ENCODE data around the gene CASP10. TPM values are rescaled to one million over a fixed set of nuclear protein-coding genes. Genes with fewer than 3 reads are reported as not detected.

CASP10 gene
- total and polyA plus RNA-seq, 2 of the 13 experiments (the other 11 are each of a cell fraction or from before 2014, with no cell fraction given) = 22.2 to 23.8 TPM

- TF ChIP-seq ELK4 (CRISPR knock-in tag; IDR thresholded peaks at IDR 0.05; ENCODE audit: borderline replicate concordance) (no peak), SYNCRIP (IDR thresholded peaks at IDR 0.05; ENCODE audit: insufficient read depth, low read depth, low read length) (no peak), MBD4 (IDR thresholded peaks at IDR 0.05; ENCODE audit: borderline replicate concordance, low read length) (no peak), ARID2 (CRISPR knock-in tag; IDR thresholded peaks at IDR 0.05; ENCODE audit: borderline replicate concordance) (no peak), ZNF607 (CRISPR knock-in tag; IDR thresholded peaks at IDR 0.05; ENCODE audit: borderline replicate concordance) (no peak; the same call in 1 of the 2 replicates), RBM22 (optimal IDR thresholded peaks at IDR 0.05; ENCODE audit: low read length) (peak; percentile 60), HOXA3 (CRISPR knock-in tag; IDR thresholded peaks at IDR 0.05) (no peak), ZFX (CRISPR knock-in tag; IDR thresholded peaks at IDR 0.05; ENCODE audit: low read depth) (no peak), POLR2G (IDR thresholded peaks at IDR 0.05; ENCODE audit: low read depth, low read length) (no peak), XBP1 (CRISPR knock-in tag; IDR thresholded peaks at IDR 0.05) (no peak), ZNF564 (CRISPR knock-in tag; IDR thresholded peaks at IDR 0.05) (0 out of 2 replicates have a peak, but pooled peaks have one; percentile 42), ZNF572 (CRISPR knock-in tag; IDR thresholded peaks at IDR 0.05) (no peak), DR1 (CRISPR knock-in tag; IDR thresholded peaks at IDR 0.05) (no peak), ZFP91 (CRISPR knock-in tag; IDR thresholded peaks at IDR 0.05; ENCODE audit: borderline replicate concordance) (0 out of 2 replicates have a peak, but pooled peaks have one; percentile 0), MEF2D (CRISPR knock-in tag; IDR thresholded peaks at IDR 0.05) (no peak), TRIM22 (IDR thresholded peaks at IDR 0.05) (no peak), ETV6 (CRISPR knock-in tag; conservative IDR thresholded peaks at IDR 0.05) (no peak), CC2D1A (CRISPR knock-in tag; IDR thresholded peaks at IDR 0.05) (no peak), NFRKB (IDR thresholded peaks at IDR 0.05) (no peak)
- TF ChIP-seq, protein P1, sequence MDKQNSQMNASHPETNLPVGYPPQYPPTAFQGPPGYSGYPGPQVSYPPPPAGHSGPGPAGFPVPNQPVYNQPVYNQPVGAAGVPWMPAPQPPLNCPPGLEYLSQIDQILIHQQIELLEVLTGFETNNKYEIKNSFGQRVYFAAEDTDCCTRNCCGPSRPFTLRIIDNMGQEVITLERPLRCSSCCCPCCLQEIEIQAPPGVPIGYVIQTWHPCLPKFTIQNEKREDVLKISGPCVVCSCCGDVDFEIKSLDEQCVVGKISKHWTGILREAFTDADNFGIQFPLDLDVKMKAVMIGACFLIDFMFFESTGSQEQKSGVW (CRISPR knock-in tag; IDR thresholded peaks at IDR 0.05; ENCODE audit: borderline replicate concordance) = no peak
- TF ChIP-seq, protein P2, sequence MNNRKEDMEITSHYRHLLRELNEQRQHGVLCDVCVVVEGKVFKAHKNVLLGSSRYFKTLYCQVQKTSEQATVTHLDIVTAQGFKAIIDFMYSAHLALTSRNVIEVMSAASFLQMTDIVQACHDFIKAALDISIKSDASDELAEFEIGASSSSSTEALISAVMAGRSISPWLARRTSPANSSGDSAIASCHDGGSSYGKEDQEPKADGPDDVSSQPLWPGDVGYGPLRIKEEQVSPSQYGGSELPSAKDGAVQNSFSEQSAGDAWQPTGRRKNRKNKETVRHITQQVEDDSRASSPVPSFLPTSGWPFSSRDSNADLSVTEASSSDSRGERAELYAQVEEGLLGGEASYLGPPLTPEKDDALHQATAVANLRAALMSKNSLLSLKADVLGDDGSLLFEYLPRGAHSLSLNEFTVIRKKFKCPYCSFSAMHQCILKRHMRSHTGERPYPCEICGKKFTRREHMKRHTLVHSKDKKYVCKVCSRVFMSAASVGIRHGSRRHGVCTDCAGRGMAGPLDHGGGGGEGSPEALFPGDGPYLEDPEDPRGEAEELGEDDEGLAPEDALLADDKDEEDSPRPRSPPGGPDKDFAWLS (CRISPR knock-in tag; IDR thresholded peaks at IDR 0.05; ENCODE audit: borderline replicate concordance) = 0 out of 2 replicates have a peak, but pooled peaks have one; percentile 87
- TF ChIP-seq, protein P3, sequence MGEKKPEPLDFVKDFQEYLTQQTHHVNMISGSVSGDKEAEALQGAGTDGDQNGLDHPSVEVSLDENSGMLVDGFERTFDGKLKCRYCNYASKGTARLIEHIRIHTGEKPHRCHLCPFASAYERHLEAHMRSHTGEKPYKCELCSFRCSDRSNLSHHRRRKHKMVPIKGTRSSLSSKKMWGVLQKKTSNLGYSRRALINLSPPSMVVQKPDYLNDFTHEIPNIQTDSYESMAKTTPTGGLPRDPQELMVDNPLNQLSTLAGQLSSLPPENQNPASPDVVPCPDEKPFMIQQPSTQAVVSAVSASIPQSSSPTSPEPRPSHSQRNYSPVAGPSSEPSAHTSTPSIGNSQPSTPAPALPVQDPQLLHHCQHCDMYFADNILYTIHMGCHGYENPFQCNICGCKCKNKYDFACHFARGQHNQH (CRISPR knock-in tag; IDR thresholded peaks at IDR 0.05) = no peak
Measured at GRCh38 chr2:201203916-201204654, 21.1 kb downstream of the CASP10 start (continued).

Data from HepG2 (cell line).